SKM-1 treated with dmso at 0.1 percent for 144 hours (cell line): ENCODE results near the gene C5orf15.

ENCODE experiments used
- DNase-seq: peaks from one replicate; lab custom pipeline; 2025; ENCODE audit not compliant: unreplicated experiment; lab: John Stamatoyannopoulos, UW

The C5orf15 gene

GRCh38 chr5:133925269-133925668 lies 43.2 kb downstream of the C5orf15 start:
- DNase-seq, result no peak

- no peak for DNase-seq
These were observed 44.1 kb downstream of the C5orf15 start for GRCh38 chr5:133924221-133924920.

GRCh38 chr5:133921979-133922378 lies 46.4 kb downstream of the C5orf15 start:
- no peak for DNase-seq

- DNase-seq, result no peak
These were observed 47.4 kb downstream of the C5orf15 start for GRCh38 chr5:133921069-133921468.

GRCh38 chr5:133919148-133920136 lies 49.0 kb downstream of the C5orf15 start:
- DNase-seq, result no peak

GRCh38 chr5:133918731-133919130 lies 49.7 kb downstream of the C5orf15 start:
- DNase-seq, result no peak

- no peak for DNase-seq
These were observed 50.1 kb downstream of the C5orf15 start for GRCh38 chr5:133918316-133918715.

- no peak for DNase-seq
These were observed 50.6 kb downstream of the C5orf15 start for GRCh38 chr5:133917785-133918184.

GRCh38 chr5:133916914-133917313 lies 51.5 kb downstream of the C5orf15 start:
- no peak for DNase-seq

- DNase-seq, result no peak
These were observed 51.9 kb downstream of the C5orf15 start for GRCh38 chr5:133916479-133916878.

- no peak for DNase-seq
These were observed 54.0 kb downstream of the C5orf15 start for GRCh38 chr5:133914434-133914833.

GRCh38 chr5:133913413-133914155 lies 54.8 kb downstream of the C5orf15 start:
- DNase-seq, result no peak

GRCh38 chr5:133912951-133913350 lies 55.5 kb downstream of the C5orf15 start:
- no peak for DNase-seq

- no peak for DNase-seq
These were observed 57.9 kb downstream of the C5orf15 start for GRCh38 chr5:133910571-133910970.

GRCh38 chr5:133909603-133910002 lies 58.8 kb downstream of the C5orf15 start:
- DNase-seq, result no peak

GRCh38 chr5:133907075-133907474 lies 61.4 kb downstream of the C5orf15 start:
- DNase-seq, result no peak

- DNase-seq, result no peak
These were observed 62.1 kb downstream of the C5orf15 start for GRCh38 chr5:133906303-133906702.
